Adrenal gland (tissue), 5 donors: Measurements from ENCODE around the gene RAB20.

ENCODE experiments used
- POLR2A ChIP-seq, 2 donors: fragments of 450-650 bp; IDR thresholded peaks; one replicate each; pipeline ENCODE4 v1.6.1; 2017; ENCODE audit warnings: antibody characterized with exemption in 2 of 2, mild to moderate bottlenecking in 2 of 2, moderate library complexity in 1 of 2
- TF ChIP-seq, protein P1 (sequence below), 6 experiments: fragments of 450-650 bp in 4 of 6; fragments of 200-600 bp in 2 of 6; sonication (generic) in 1 of 6; IDR thresholded peaks; 1 replicate in 5 of 6; 2 replicates in 1 of 6; pipeline versions ENCODE4 v1.5.1 to v1.8.0; 2016 to 2021; ENCODE audit warnings: antibody characterized with exemption in 6 of 6, mild to moderate bottlenecking in 2 of 6, moderate library complexity in 1 of 6
- donor health status: DM: no; HTN: no; CAD: no.

DNA sequence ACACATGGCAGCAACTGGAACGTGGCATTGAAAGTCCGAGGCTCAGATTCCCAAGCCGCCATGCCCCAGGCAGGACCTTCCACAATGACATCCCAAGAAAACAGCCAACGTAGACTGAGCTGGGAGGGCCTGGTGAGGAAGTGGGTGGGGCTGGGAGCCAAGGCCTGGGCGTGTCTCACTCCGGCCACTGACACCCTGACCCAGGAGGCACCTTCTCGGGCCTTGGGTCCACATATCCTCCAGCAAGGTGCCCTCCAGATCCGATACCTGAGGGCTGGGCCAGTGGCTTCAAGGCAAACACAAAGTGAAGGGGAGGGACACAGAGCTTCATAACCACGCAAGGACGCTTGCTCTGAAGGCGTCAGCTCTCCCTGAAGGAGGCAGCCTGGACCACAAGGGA lies 43.0 kb downstream of the RAB20 start:
- TF ChIP-seq POLR2A (IDR thresholded peaks at IDR 0.05) = no peak
- TF ChIP-seq, protein P1, sequence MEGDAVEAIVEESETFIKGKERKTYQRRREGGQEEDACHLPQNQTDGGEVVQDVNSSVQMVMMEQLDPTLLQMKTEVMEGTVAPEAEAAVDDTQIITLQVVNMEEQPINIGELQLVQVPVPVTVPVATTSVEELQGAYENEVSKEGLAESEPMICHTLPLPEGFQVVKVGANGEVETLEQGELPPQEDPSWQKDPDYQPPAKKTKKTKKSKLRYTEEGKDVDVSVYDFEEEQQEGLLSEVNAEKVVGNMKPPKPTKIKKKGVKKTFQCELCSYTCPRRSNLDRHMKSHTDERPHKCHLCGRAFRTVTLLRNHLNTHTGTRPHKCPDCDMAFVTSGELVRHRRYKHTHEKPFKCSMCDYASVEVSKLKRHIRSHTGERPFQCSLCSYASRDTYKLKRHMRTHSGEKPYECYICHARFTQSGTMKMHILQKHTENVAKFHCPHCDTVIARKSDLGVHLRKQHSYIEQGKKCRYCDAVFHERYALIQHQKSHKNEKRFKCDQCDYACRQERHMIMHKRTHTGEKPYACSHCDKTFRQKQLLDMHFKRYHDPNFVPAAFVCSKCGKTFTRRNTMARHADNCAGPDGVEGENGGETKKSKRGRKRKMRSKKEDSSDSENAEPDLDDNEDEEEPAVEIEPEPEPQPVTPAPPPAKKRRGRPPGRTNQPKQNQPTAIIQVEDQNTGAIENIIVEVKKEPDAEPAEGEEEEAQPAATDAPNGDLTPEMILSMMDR (IDR thresholded peaks at IDR 0.05) = no peak
